ENCODE measurements around the gene RPS6KC1.
"Not testable (repeated sequence)": the region's sequence is repeated elsewhere in the genome, so short reads cannot be mapped to it uniquely, and the experiment has no call there.

RPS6KC1 gene

GRCh38 chr1:213034713-213035112, 16.3 kb upstream of the RPS6KC1 start:
- Histone ChIP-seq H3K4me2 (ENCODE audit: low read length) (no peak overlapping the region), H3K9me2 (replicated peaks; ENCODE audit: control insufficient read depth, low read length) (no peaks in the 10 kb centered on the region), H3K4me1 (ENCODE audit: control insufficient read depth, low read length) (no peaks in the 10 kb centered on the region), H3K27me3 (ENCODE audit: control insufficient read depth, low read length) (peaks cover 9% of the 10 kb centered on the region; the same call in 1 of the 2 replicates), H3K27ac (ENCODE audit: low read depth, low read length) (no peak overlapping the region), H3K36me3 (ENCODE audit: control insufficient read depth, low read length) (no peaks in the 10 kb centered on the region), H3F3A (ENCODE audit: control insufficient read depth, insufficient read depth) (no peaks in the 10 kb centered on the region), H4K20me1 (ENCODE audit: control insufficient read depth, insufficient read depth, low read depth, low read length) (no peaks in the 10 kb centered on the region), H3K79me2 (ENCODE audit: control insufficient read depth, low read length) (no peaks in the 10 kb centered on the region), H3K9me3 (ENCODE audit: control insufficient read depth, insufficient read depth, low read length) (no peaks in the 10 kb centered on the region), H3K4me3 (ENCODE audit: low read length) (no peak overlapping the region)
- TF ChIP-seq EZH2phosphoT487 (IDR thresholded peaks at IDR 0.05; ENCODE audit: borderline replicate concordance, low read length), result no peak
- TF ChIP-seq, protein P1, sequence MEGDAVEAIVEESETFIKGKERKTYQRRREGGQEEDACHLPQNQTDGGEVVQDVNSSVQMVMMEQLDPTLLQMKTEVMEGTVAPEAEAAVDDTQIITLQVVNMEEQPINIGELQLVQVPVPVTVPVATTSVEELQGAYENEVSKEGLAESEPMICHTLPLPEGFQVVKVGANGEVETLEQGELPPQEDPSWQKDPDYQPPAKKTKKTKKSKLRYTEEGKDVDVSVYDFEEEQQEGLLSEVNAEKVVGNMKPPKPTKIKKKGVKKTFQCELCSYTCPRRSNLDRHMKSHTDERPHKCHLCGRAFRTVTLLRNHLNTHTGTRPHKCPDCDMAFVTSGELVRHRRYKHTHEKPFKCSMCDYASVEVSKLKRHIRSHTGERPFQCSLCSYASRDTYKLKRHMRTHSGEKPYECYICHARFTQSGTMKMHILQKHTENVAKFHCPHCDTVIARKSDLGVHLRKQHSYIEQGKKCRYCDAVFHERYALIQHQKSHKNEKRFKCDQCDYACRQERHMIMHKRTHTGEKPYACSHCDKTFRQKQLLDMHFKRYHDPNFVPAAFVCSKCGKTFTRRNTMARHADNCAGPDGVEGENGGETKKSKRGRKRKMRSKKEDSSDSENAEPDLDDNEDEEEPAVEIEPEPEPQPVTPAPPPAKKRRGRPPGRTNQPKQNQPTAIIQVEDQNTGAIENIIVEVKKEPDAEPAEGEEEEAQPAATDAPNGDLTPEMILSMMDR (IDR thresholded peaks at IDR 0.05; ENCODE audit: low read depth, low read length, poor library complexity, severe bottlenecking), result no peak

DNA sequence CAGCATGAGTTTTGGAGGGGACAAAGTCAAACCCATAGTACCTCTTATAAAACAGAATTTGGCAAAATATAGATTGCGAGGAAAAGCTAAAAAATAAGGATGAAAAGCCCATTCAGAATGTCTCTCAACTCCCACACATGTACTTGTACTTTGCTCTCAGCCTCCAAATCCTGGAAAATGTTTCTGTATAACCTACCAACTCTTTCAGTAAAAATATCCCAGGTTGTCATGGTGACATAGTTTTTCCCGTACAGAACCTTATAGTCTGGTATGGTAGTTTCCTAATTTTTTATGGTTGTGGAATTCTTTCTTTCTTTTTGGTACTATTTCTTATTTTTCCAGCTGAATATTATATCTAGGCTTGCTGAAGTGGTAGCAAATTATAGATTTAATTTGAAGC, 15.5 kb upstream of the RPS6KC1 start:
- TF ChIP-seq, protein P1 (IDR thresholded peaks at IDR 0.05; ENCODE audit: low read depth, low read length, poor library complexity, severe bottlenecking), result no peak
- no peak for TF ChIP-seq EZH2phosphoT487 (IDR thresholded peaks at IDR 0.05; ENCODE audit: borderline replicate concordance, low read length)
- no peaks in the 10 kb centered on the region for H3F3A ChIP-seq (ENCODE audit: control insufficient read depth, insufficient read depth)
- H3K27ac ChIP-seq (ENCODE audit: low read depth, low read length), result no peak overlapping the region
- no peaks in the 10 kb centered on the region for H3K9me2 ChIP-seq (replicated peaks; ENCODE audit: control insufficient read depth, low read length)
- no peak overlapping the region for H3K4me2 ChIP-seq (ENCODE audit: low read length)
- H3K4me1 ChIP-seq (ENCODE audit: control insufficient read depth, low read length), result no peaks in the 10 kb centered on the region
- no peaks in the 10 kb centered on the region for H3K9me3 ChIP-seq (ENCODE audit: control insufficient read depth, insufficient read depth, low read length)
- no peaks in the 10 kb centered on the region for H3K36me3 ChIP-seq (ENCODE audit: control insufficient read depth, low read length)
- no peaks in the 10 kb centered on the region for H4K20me1 ChIP-seq (ENCODE audit: control insufficient read depth, insufficient read depth, low read depth, low read length)
- H3K4me3 ChIP-seq (ENCODE audit: low read length), result no peak overlapping the region
- peaks cover 9% of the 10 kb centered on the region; the same call in 1 of the 2 replicates for H3K27me3 ChIP-seq (ENCODE audit: control insufficient read depth, low read length)
- H3K79me2 ChIP-seq (ENCODE audit: control insufficient read depth, low read length), result no peaks in the 10 kb centered on the region

- H3K27ac ChIP-seq (ENCODE audit: low read depth, low read length), result no peak overlapping the region
- H3K9me3 ChIP-seq (ENCODE audit: control insufficient read depth, insufficient read depth, low read length), result no peaks in the 10 kb centered on the region
- H3F3A ChIP-seq (ENCODE audit: control insufficient read depth, insufficient read depth), result no peaks in the 10 kb centered on the region
- H3K27me3 ChIP-seq (ENCODE audit: control insufficient read depth, low read length), result peaks cover 3% of the 10 kb centered on the region; the same call in 1 of the 2 replicates
- TF ChIP-seq, protein P1 (IDR thresholded peaks at IDR 0.05; ENCODE audit: low read depth, low read length, poor library complexity, severe bottlenecking), result no peak
- TF ChIP-seq EZH2phosphoT487 (IDR thresholded peaks at IDR 0.05; ENCODE audit: borderline replicate concordance, low read length), result no peak
- no peak overlapping the region for H3K4me2 ChIP-seq (ENCODE audit: low read length)
- no peaks in the 10 kb centered on the region for H3K36me3 ChIP-seq (ENCODE audit: control insufficient read depth, low read length)
- no peaks in the 10 kb centered on the region for H4K20me1 ChIP-seq (ENCODE audit: control insufficient read depth, insufficient read depth, low read depth, low read length)
- H3K4me3 ChIP-seq (ENCODE audit: low read length), result no peak overlapping the region
- no peaks in the 10 kb centered on the region for H3K4me1 ChIP-seq (ENCODE audit: control insufficient read depth, low read length)
- H3K79me2 ChIP-seq (ENCODE audit: control insufficient read depth, low read length), result no peaks in the 10 kb centered on the region
- no peaks in the 10 kb centered on the region for H3K9me2 ChIP-seq (replicated peaks; ENCODE audit: control insufficient read depth, low read length)
These were observed 9.6 kb upstream of the RPS6KC1 start for GRCh38 chr1:213041443-213041842.

DNA sequence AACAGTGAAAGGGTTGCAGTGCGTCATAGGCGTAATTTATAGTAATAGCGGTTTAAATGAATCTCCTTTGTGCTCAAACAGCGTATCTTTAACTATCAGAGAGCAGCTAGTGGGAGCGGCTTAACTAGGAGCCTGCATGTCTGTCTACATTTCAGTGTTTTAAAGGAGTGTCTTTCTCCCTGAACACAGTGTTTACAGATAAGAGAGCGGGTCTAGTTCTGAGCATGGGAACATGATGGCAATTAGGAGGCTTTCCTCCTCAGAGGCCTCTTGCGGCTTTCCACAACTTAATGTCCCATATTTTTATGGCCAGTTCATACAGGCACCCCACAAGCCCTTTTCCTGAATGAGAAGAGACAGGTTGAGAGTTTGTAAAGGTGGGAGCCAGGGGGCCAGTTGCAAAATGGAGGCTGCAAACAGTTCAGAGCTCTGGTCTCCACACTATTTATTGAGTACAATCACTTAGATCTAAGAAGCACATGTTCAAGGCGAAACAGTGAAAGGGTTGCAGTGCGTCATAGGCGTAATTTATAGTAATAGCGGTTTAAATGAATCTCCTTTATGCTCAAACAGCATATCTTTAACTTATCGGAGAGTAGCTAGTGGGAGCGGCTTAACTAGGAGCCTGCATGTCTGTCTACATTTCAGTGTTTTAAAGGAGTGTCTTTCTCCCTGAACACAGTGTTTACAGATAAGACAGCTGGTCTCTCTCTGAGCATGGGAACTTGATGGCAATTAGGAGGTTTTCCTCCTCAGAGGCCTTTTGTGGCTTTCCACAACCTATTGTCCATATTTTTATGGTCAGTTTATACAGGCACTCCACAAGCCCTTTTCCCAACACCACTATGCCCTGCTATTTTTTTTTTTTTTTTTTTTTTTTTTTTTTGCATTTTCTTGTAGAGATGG, 5.5 kb upstream of the RPS6KC1 start:
- H3F3A ChIP-seq (ENCODE audit: control insufficient read depth, insufficient read depth); H3K4me3 ChIP-seq (ENCODE audit: low read length); H3K36me3 ChIP-seq (ENCODE audit: control insufficient read depth, low read length); H3K79me2 ChIP-seq (ENCODE audit: control insufficient read depth, low read length); H3K27ac ChIP-seq (ENCODE audit: low read depth, low read length); H3K9me2 ChIP-seq (replicated peaks; ENCODE audit: control insufficient read depth, low read length); H3K4me2 ChIP-seq (ENCODE audit: low read length); H3K9me3 ChIP-seq (ENCODE audit: control insufficient read depth, insufficient read depth, low read length); H3K27me3 ChIP-seq (ENCODE audit: control insufficient read depth, low read length); H3K4me1 ChIP-seq (ENCODE audit: control insufficient read depth, low read length); H4K20me1 ChIP-seq (ENCODE audit: control insufficient read depth, insufficient read depth, low read depth, low read length): not testable (repeated sequence)

Data from DOHH2 (cell line).